Heart left ventricle (tissue), 13 donors: ENCODE results near the gene MTMR4.

Experiments
- POLR2A ChIP-seq, 2 donors: fragments of 450-650 bp; IDR thresholded peaks; one replicate each; pipeline ENCODE4 v1.6.1; 2017; ENCODE audit warnings: antibody characterized with exemption in 2 of 2, mild to moderate bottlenecking in 2 of 2, moderate library complexity in 2 of 2
- TF ChIP-seq, protein P1 (sequence below), 12 donors: fragments of 200-600 bp; sonication (generic) in 4 of 12; IDR thresholded peaks; one replicate each; pipeline versions ENCODE4 v1.5.0 to v1.8.0; 2018 to 2022; ENCODE audit warnings: antibody characterized with exemption in 12 of 12, mild to moderate bottlenecking in 5 of 12
- donor health status: ischemic (EF 13 %, LVEDD 7.1; RV severe dilation, severe dysfunction).
- donor health status: DM: no; HTN: yes; CAD: no.
- donor health status: DM: no; HTN: no; CAD: no.
- donor health status: ischemic (EF 25% LVEDD 6.9; RV normal size, moderate dysfunction).
- donor health status: ischemic (EF 25% LVEDD 5.7; RV mildly dilated, moderate dysfunction).
- donor health status: ischemic (EF 35%, LVEDD 5.7; RV mildly dilated, moderate dysfunction).
- donor health status: nonischemic (EF 11% LVEDD 7.7; RV severe dilation, severe dysfunction).
- donor health status: DM: yes; HTN: yes; CAD: no.
- donor health status: PGD.
- donor health status: ischemic (EF 29% LVEDD 5.4; RV normal size, mild dysfunction).
- donor health status: nonischemic (EF 23%, LVEDD 6.1; RV moderate dilation, normal function).

DNA sequence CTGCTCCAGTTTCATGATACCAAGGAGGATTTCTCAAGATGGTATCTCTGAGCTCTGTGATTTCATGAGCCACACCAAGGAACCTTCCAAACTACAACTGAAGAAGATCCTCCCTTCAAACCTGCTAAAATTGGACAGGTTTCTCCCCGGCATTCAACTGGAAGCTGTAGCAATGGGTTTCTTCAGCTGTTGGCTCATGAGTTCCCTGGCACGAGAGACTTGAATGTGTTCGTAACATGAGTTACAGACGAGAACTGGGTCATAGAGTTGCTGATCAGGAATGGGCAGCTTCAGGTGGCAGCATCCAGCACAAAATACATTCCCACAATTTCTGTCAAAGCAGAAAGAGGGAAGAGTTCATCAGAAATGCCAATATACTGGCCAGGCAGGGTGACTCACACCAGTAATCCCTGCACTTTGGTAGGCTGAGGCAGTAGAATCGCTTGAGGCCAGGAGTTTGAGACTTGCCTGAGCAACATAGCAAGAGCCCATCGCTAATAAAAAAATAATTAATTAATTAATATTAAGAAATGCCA, 22.9 kb downstream of the MTMR4 start:
- no peak for TF ChIP-seq POLR2A (IDR thresholded peaks at IDR 0.05)
- TF ChIP-seq, protein P1, sequence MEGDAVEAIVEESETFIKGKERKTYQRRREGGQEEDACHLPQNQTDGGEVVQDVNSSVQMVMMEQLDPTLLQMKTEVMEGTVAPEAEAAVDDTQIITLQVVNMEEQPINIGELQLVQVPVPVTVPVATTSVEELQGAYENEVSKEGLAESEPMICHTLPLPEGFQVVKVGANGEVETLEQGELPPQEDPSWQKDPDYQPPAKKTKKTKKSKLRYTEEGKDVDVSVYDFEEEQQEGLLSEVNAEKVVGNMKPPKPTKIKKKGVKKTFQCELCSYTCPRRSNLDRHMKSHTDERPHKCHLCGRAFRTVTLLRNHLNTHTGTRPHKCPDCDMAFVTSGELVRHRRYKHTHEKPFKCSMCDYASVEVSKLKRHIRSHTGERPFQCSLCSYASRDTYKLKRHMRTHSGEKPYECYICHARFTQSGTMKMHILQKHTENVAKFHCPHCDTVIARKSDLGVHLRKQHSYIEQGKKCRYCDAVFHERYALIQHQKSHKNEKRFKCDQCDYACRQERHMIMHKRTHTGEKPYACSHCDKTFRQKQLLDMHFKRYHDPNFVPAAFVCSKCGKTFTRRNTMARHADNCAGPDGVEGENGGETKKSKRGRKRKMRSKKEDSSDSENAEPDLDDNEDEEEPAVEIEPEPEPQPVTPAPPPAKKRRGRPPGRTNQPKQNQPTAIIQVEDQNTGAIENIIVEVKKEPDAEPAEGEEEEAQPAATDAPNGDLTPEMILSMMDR (IDR thresholded peaks at IDR 0.05), result no peak
